Measurements from ENCODE around the gene PPL.
A peak's percentile ranks its signal among the peaks of the same experiment; 100 is the strongest.

PPL gene

GRCh38 chr16:4847774-4848587 is 89.0 kb downstream of the PPL start:
- Histone ChIP-seq H2AFZ (ENCODE audit: low read depth, low read length) (peak overlapping the region; percentile 82), H3K27ac (ENCODE audit: low read length) (peak overlapping the region; percentile 76), H3K4me1 (ENCODE audit: insufficient read depth, low read length) (peaks cover 49% of the 10 kb centered on the region), H3K27me3 (ENCODE audit: insufficient read depth, low read length, poor library complexity) (no peaks in the 10 kb centered on the region), H4K20me1 (ENCODE audit: insufficient read depth, low read length) (peaks cover 68% of the 10 kb centered on the region), H3K79me2 (ENCODE audit: insufficient read depth, low read length) (peaks cover 95% of the 10 kb centered on the region), H3K9ac (ENCODE audit: low read depth, low read length) (peak overlapping the region; percentile 99), H3K36me3 (ENCODE audit: insufficient read depth, low read length) (peaks cover 49% of the 10 kb centered on the region), H3K4me2 (ENCODE audit: insufficient read depth, low read length) (peak overlapping the region; percentile 100), H3K4me3 (ENCODE audit: low read depth in 1 of 2, low read length in 2 of 2) (peak overlapping the region; percentile 95 to 96), H3K9me3 (ENCODE audit: insufficient read depth, low read length, severe bottlenecking) (no peaks in the 10 kb centered on the region)
- no peak for TF ChIP-seq CTCF (IDR thresholded peaks at IDR 0.05; ENCODE audit: borderline replicate concordance, extremely low read depth, low read length, poor library complexity, severe bottlenecking)
- TF ChIP-seq EZH2 (IDR thresholded peaks at IDR 0.05; ENCODE audit: borderline replicate concordance, low read depth, low read length, severe bottlenecking), result no peak
- ATAC-seq (ENCODE audit: insufficient read depth, low read depth), result peak; percentile 29
- peak; percentile 44 for DNase-seq

- Histone ChIP-seq H2AFZ (ENCODE audit: low read depth, low read length) (peak within 1 kb of the TSS; percentile 97), H3K79me2 (ENCODE audit: insufficient read depth, low read length) (peaks cover 90% of the 10 kb centered on the region), H3K36me3 (ENCODE audit: insufficient read depth, low read length) (peaks cover 49% of the 10 kb centered on the region), H3K27me3 (ENCODE audit: insufficient read depth, low read length, poor library complexity) (no peaks in the 10 kb centered on the region), H3K27ac (ENCODE audit: low read length) (peak within 1 kb of the TSS; percentile 85), H3K9me3 (ENCODE audit: insufficient read depth, low read length, severe bottlenecking) (no peaks in the 10 kb centered on the region), H3K9ac (ENCODE audit: low read depth, low read length) (peak within 1 kb of the TSS; percentile 99), H3K4me1 (ENCODE audit: insufficient read depth, low read length) (peaks cover 49% of the 10 kb centered on the region), H3K4me2 (ENCODE audit: insufficient read depth, low read length) (peak within 1 kb of the TSS; percentile 100), H3K4me3 (ENCODE audit: low read depth in 1 of 2, low read length in 2 of 2) (peak within 1 kb of the TSS; percentile 95 to 97), H4K20me1 (ENCODE audit: insufficient read depth, low read length) (peaks cover 61% of the 10 kb centered on the region)
- ATAC-seq (ENCODE audit: insufficient read depth, low read depth) (peak; percentile 92), DNase-seq (peak; percentile 99)
- TF ChIP-seq EZH2 (IDR thresholded peaks at IDR 0.05; ENCODE audit: borderline replicate concordance, low read depth, low read length, severe bottlenecking) (no peak), CTCF (IDR thresholded peaks at IDR 0.05; ENCODE audit: borderline replicate concordance, extremely low read depth, low read length, poor library complexity, severe bottlenecking) (no peak)
Measured at GRCh38 chr16:4846901-4847773, 89.8 kb downstream of the PPL start, which contains the start of the genes GLYR1 and UBN1. GLYR1 (minus strand) TSS chr16:4847288; CDS start chr16:4847265, 23 bp downstream. UBN1 (plus strand) TSS chr16:4847481; CDS start chr16:4852918, 5,437 bp downstream.

DNA sequence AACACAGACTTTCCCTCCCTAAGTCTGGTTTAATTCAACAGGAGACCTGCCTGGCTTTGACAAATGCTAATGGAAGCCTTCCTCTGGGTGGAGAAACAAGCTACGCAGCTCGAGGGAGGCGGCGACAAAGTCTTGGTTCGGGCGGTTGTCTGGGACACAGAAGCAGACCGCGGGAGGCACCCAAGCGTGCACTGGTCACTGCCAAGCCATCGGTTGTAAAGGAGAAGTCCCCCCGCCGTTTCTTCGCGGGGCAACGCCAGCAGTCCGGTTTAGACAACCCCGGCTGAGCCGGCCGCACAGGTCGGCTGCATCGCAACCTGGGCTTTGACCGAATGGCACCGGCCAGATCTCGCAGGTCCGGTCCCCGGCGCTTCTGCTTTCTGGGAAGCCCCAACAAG is 90.4 kb downstream of the PPL start:
- ATAC-seq (ENCODE audit: insufficient read depth, low read depth), result no peak
- peak overlapping the region; percentile 85 for H3K27ac ChIP-seq (ENCODE audit: low read length)
- DNase-seq, result peak; percentile 20

More for the DNA sequence above, 90.4 kb downstream of the PPL start:
- H4K20me1 ChIP-seq (ENCODE audit: insufficient read depth, low read length), result peaks cover 56% of the 10 kb centered on the region
- TF ChIP-seq EZH2 (IDR thresholded peaks at IDR 0.05; ENCODE audit: borderline replicate concordance, low read depth, low read length, severe bottlenecking) (no peak), CTCF (IDR thresholded peaks at IDR 0.05; ENCODE audit: borderline replicate concordance, extremely low read depth, low read length, poor library complexity, severe bottlenecking) (no peak)
- H3K9ac ChIP-seq (ENCODE audit: low read depth, low read length), result peak overlapping the region; percentile 99
- H2AFZ ChIP-seq (ENCODE audit: low read depth, low read length), result peak overlapping the region; percentile 97
- peaks cover 49% of the 10 kb centered on the region for H3K4me1 ChIP-seq (ENCODE audit: insufficient read depth, low read length)
- no peaks in the 10 kb centered on the region for H3K9me3 ChIP-seq (ENCODE audit: insufficient read depth, low read length, severe bottlenecking)
- H3K36me3 ChIP-seq (ENCODE audit: insufficient read depth, low read length), result peaks cover 54% of the 10 kb centered on the region
- H3K4me2 ChIP-seq (ENCODE audit: insufficient read depth, low read length), result peak overlapping the region; percentile 91
- peak overlapping the region; percentile 95 to 97 for H3K4me3 ChIP-seq (ENCODE audit: low read depth in 1 of 2, low read length in 2 of 2)
- peaks cover 84% of the 10 kb centered on the region for H3K79me2 ChIP-seq (ENCODE audit: insufficient read depth, low read length)
- H3K27me3 ChIP-seq (ENCODE audit: insufficient read depth, low read length, poor library complexity), result no peaks in the 10 kb centered on the region

Data from DND-41 (cell line).